A673 (cell line): ENCODE results near the gene ERVH48-1.

ENCODE experiments used
- CTCF ChIP-seq: fragments of 300-800, 200-600 bp; sonication (generic); conservative IDR thresholded peaks from 2 replicates; pipeline ENCODE4 v1.5.1; 2017; ENCODE audit warnings: low read depth, mild to moderate bottlenecking, antibody characterized with exemption, low read length, moderate library complexity, mixed read lengths
- EZH2 ChIP-seq: fragments of 200-600 bp; sonication (generic); IDR thresholded peaks from 2 replicates; pipeline ENCODE4 v1.6.1; 2017; ENCODE audit warnings: borderline replicate concordance, low read depth, mild to moderate bottlenecking, mixed read lengths, antibody characterized with exemption, low read length; ENCODE audit not compliant: poor library complexity, severe bottlenecking

- TF ChIP-seq CTCF (no peak), EZH2 (no peak)
These were observed 39.2 kb upstream of the ERVH48-1 start for GRCh38 chr21:42964546-42965210.
